ENCODE results near the gene SYNE3.

SYNE3 gene

DNA sequence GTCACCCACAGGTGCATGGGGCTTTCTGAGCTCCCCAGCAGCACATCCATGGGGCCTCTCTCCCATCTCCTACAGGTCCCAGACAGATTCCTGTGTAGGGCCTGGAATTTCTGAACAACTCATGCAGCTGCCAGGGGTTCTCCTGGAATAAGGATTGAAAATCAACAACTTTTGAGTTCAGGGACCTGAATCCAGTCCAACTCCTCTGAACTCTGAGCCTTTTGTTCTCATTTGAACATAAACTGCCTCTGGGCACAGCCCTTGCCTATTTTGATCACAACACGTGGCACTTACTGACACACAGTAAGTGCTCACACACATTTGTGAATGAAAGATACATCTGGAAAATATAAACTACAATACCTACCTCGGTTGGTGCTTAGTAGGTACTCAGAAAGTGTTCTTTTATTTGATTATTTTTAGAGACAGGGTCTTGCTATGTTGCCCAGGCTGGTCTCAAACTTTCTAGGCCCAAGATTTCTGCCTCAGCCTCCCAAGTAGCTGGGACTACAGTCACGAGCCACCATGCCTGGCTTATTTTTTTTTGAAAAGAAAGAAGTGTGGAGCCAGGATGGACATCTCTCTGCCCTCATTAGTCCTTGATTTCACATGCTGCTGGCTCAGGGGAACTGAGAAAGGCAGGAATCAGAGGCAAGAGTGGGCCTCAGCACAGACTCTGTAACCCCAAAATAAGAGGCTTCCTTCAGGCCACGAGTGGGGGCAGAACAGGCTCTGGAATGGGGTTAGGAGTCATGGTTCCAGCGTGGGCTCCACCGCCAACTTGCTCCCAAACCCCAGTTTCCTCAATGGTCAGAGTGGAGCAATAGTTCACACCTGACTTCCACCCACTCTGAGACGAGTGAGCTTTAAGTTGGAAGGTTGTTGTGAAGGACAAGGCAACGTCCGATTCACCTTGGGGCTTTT lies 27.0 kb downstream of the SYNE3 start:
- DNase-seq (ENCODE audit: low spot score): peak; percentile 68

GRCh38 chr14:95488376-95489213 lies 27.9 kb downstream of the SYNE3 start:
- DNase-seq (ENCODE audit: low spot score): peak; percentile 50

- DNase-seq (ENCODE audit: low spot score): no peak
Measured at GRCh38 chr14:95487669-95488084, 28.8 kb downstream of the SYNE3 start.

GRCh38 chr14:95486875-95487668 lies 29.4 kb downstream of the SYNE3 start:
- no peak for DNase-seq (ENCODE audit: low spot score)

GRCh38 chr14:95485222-95485819 lies 31.1 kb downstream of the SYNE3 start:
- no peak for DNase-seq (ENCODE audit: low spot score)

- no peak for DNase-seq (ENCODE audit: low spot score)
Measured at GRCh38 chr14:95484296-95484695, 32.2 kb downstream of the SYNE3 start.

DNA sequence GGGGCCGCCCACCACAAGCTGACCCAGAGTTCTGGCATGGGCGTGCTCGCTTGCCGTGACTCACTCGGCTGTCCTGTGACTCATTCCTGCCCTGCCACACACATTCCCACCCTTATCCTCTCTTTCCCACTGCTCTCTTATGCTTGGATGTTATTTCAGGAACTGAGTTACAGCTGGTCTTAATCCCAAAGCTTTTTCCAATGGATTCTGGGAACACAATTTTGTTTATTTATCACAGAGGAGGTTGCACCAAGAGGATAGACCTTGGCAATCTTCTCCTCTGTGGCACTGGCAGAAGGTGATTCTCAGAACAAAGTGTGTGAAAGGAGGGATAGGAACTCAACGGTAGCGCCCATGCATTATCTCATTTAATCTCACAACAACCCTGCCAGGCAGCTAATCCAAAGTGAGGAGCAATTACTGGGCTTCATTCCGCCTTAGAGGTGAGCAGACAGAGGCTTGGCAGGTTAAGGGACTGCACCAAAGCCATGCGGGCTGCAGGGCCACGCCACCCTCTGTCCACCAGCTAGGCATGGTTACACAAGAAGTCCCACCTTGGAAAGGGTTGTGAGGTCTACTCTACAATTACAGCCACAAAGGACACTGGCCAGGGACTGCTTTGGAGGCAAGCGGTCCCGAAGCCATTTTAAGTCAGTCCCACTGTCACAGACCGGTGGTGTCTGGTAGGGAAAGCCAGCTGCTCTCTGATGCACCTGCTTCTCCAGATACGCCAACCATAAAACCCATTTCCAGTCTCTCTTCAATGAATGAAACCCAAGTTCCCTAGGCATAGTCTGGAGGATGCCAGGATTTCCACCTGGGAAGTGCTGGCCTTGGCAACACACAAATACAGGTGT lies 32.9 kb downstream of the SYNE3 start:
- DNase-seq (ENCODE audit: low spot score): no peak

DNA sequence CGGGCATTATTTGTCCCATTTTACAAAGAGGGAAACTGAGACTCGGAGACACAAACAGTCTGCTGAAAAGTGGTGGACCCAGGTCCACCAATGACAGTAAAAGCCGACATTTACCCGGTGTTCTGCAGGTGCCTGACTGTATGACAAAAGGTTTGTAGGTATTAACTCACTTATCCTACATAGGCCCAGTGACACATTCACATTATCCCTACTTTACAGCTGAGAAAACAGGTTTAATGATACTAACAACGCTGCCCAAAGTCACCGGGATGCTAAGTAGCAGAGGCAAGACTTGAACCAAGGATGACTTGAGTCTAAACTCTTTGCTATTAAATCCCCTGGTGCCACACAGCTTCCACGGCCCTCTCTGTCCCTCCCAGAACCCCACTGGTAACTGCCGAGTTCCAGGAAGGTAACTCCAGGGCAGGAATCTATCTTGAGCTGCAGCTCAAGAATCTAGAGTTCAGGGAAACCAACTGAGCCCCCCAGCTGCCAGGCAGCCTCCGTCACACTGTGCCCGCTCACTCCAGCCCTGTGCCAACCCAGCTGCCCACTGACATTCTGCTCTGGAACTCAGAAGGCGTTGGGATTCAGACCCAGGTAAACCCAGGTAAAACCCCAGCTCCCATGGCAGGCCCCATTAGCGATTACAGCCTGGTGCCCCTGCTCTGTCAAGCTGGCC lies 33.7 kb downstream of the SYNE3 start:
- no peak for DNase-seq (ENCODE audit: low spot score)

DNA sequence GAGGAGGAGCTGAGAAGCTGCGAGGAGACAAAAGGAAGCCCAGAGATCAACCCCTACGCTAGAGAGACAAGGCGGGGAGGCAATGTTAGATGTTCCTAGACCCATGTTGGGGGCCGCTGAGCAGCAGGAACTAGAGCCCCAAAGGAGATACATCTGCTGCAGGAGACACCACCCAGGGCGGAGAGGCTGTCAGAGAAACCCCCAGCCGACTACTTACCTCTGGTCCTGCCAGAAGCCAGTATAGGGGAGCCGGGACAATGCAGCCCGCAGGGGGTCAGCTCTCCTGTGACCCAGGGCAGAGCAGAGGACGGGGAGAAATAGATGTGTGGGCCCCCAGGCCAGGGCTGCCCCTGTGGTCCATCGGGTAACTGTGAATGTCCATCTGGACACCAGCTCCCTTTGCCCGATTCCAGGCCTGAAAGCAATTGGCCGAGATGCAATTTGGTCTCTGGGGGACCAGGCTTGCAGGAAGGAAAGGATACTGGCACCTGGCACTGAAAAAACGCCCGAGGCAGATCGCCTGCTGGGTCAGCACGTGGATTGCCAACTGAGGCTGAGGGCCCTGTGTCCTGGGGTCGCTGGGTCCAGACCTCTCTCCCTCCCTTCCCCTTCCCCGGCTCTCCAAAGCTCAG lies 34.9 kb downstream of the SYNE3 start:
- no peak for DNase-seq (ENCODE audit: low spot score)

DNA sequence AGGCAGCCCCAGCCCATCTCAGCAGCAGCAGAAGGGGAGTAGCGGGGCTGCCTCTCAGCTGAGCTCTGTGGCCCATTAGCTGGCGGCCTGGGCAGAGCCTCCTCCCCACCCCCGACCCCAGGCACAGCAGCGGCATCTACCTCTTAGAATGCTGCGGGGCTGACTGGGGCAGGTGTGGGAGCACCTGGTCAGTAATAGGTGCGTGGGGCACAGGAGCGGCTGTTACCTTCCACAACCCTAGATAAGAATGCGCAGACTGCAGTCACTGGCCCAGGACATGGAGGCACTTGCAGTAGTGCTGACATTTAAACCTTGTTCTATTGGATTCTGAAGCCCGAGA lies 35.6 kb downstream of the SYNE3 start:
- DNase-seq (ENCODE audit: low spot score): no peak

- DNase-seq (ENCODE audit: low spot score): no peak
Measured at GRCh38 chr14:95480109-95480886, 36.2 kb downstream of the SYNE3 start.

DNA sequence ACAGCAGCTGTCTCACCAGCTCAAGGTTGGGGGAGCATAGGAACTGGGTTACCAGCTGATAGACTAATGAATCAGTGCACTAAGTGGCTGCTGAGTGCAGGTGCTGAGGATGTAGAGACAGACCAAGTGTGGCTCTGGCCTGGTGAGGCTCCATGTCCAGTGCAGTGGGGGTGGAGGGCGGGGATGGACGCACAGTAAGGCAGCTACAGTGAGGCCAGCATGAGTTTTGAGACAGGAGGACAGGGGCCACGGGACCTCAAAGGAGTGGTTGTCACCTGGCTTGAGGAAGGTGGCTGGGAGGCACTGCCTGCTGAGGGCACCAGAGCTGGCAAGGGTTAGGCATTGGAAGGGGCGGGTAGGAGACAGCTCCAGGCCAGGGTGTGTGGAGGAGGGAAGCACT lies 37.0 kb downstream of the SYNE3 start:
- no peak for DNase-seq (ENCODE audit: low spot score)

- DNase-seq (ENCODE audit: low spot score): no peak
Measured at GRCh38 chr14:95478818-95479217, 37.6 kb downstream of the SYNE3 start.

DNA sequence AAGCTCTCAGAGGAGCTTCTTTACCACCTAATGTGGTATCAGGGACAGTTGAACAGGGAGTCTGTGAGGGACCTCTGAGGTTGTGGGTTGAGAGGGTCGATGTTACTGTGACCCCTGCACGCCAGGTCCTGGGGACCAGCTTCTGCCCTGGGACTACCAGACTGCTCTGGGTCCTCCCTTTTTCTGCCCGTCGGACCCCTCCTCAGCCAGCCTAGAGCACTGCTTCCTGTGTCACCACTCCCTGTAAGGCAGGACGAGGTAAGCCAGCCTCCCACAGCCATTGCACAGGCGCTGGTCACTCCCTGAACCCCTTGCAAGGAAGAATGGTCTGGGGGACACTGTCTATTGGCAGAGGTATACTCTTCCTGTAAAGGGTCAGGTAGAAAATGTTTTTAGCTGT lies 38.1 kb downstream of the SYNE3 start:
- no peak for DNase-seq (ENCODE audit: low spot score)

DNA sequence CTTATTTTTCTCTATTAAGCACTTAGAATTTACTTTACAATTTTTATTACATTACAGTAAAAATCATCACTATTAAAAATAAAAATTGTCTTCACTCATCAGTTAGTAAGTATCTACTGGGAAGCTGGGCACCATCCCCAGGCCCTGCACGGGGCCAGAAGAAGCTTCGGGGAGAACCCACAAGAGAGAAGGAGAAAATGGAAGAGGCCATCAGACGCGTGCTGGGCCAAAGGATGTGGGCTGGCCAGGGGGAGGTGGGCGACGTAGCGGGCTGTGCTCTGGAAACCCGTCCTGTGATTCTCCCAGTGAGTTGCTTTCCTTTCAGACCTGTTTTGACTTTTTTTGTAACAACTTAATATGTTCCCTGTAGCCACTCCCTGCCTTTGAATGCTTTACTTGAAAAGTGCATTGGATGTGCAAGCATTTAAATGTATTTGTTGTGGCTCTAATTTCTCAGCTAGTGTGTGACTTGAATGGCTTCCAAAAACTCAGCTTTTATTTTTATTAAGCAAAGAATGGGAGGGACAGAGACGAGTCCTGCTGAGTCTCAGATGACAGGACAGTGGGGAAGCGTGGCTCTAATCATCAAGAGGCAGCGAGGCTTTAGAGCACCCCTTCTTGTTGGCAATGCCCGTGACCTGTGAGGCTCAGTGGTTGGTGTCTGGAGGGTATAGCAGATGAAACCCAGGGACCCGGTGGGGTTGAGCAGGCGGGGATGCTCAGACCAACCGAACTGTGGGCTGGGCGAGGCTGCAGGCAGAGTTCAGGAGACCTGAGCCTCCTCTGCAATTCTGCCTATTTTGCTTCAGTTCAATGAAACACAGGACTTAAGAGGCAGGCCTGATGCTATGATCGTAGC lies 38.8 kb downstream of the SYNE3 start:
- no peak for DNase-seq (ENCODE audit: low spot score)

GRCh38 chr14:95476747-95477146 lies 39.7 kb downstream of the SYNE3 start:
- DNase-seq (ENCODE audit: low spot score): no peak

DNA sequence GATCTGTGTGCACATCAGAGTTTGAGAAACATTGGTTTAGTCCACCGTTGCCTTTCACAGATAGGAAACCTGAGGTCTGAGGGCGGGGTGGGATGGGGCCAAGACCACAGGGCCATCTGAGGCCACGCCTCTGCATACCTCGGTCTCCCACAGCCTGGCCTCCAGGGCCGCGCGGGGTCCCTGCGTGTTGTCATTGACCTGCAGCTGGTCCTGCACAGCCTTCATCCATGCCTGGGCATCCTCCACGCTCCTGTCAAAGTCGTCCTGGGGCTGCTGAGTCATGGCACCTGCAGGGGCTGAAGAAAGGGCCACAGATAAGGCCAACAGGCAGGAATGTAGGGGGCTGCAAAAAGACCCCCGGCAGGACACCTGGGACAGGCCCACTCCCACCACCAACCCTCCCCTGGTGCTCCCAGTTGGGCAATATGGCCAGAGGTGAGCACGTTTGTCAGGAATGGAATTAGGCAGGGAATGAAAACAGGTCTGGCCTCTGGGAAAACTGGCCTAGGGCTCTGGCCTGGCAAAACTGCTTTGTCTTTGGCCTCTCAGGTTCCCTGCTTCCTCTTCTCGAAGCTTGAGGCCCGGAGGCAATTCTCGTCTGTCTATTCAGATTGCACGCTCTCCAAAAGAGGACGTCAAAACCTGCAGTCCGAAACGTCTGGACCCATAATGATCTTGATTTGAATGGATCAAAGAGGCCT lies 40.8 kb downstream of the SYNE3 start:
- no peak for DNase-seq (ENCODE audit: low spot score)
